DND-41 (cell line): ENCODE data around the gene KCNJ15.

Experiments used
- ATAC-seq: fragments of 200-7000 bp; cut with Tn5 transposase; 3 replicates; pipeline ENCODE4 v1.9.1; 2021; ENCODE audit warnings: low read depth; ENCODE audit not compliant: insufficient read depth
- DNase-seq: peaks from one replicate; pipeline ENCODE4 v3.0.0-alpha.2; 2020
- H2AFZ ChIP-seq: 2 replicates; pipeline ENCODE4 v1.6.0; 2012; ENCODE audit warnings: low read depth, low read length
- H3K27ac ChIP-seq: 2 replicates; pipeline ENCODE4 v1.5.1; 2012; ENCODE audit warnings: low read length, inconsistent platforms
- H3K27me3 ChIP-seq: fragments of 200-600 bp; sonication (generic); 2 replicates; pipeline ENCODE4 v1.6.0; 2012; ENCODE audit warnings: low read length, mild to moderate bottlenecking, inconsistent platforms; ENCODE audit not compliant: insufficient read depth, poor library complexity
- H3K36me3 ChIP-seq: 2 replicates; pipeline ENCODE4 v1.5.1; 2012; ENCODE audit warnings: low read length, inconsistent platforms; ENCODE audit not compliant: insufficient read depth
- H3K4me1 ChIP-seq: 2 replicates; pipeline ENCODE4 v1.5.1; 2012; ENCODE audit warnings: mild to moderate bottlenecking, low read length; ENCODE audit not compliant: insufficient read depth
- H3K4me2 ChIP-seq: 2 replicates; pipeline ENCODE4 v1.6.0; 2012; ENCODE audit warnings: mild to moderate bottlenecking, moderate library complexity, low read length, inconsistent platforms; ENCODE audit not compliant: insufficient read depth
- H3K4me3 ChIP-seq, 2 experiments: fragments of 200-600 bp in 1 of 2; shearing (Covaris generic) in 1 of 2; 2 replicates each; pipeline ENCODE4 v1.5.1; 2012 to 2016; ENCODE audit warnings: inconsistent platforms in 2 of 2, low read length in 2 of 2, mild to moderate bottlenecking in 2 of 2, low read depth in 1 of 2, moderate library complexity in 1 of 2
- H3K79me2 ChIP-seq: 2 replicates; pipeline ENCODE4 v1.6.0; 2012; ENCODE audit warnings: low read length, inconsistent platforms; ENCODE audit not compliant: insufficient read depth
- H3K9ac ChIP-seq: 2 replicates; pipeline ENCODE4 v1.6.0; 2012; ENCODE audit warnings: low read depth, mild to moderate bottlenecking, inconsistent platforms, low read length, moderate library complexity
- H3K9me3 ChIP-seq: 2 replicates; pipeline ENCODE4 v1.5.1; 2012; ENCODE audit warnings: low read length, moderate library complexity, mild to moderate bottlenecking, inconsistent platforms; ENCODE audit not compliant: insufficient read depth, severe bottlenecking
- H4K20me1 ChIP-seq: 2 replicates; pipeline ENCODE4 v1.6.0; 2012; ENCODE audit warnings: low read length; ENCODE audit not compliant: insufficient read depth
- CTCF ChIP-seq: IDR thresholded peaks from 2 replicates; pipeline ENCODE4 v1.5.1; 2012; ENCODE audit warnings: borderline replicate concordance, low read length, moderate library complexity, mild to moderate bottlenecking; ENCODE audit not compliant: poor library complexity, severe bottlenecking; ENCODE audit errors: extremely low read depth
- EZH2 ChIP-seq: IDR thresholded peaks from 3 replicates; pipeline ENCODE4 v1.6.1; 2012; ENCODE audit warnings: borderline replicate concordance, low read depth, mild to moderate bottlenecking, moderate library complexity, low read length, inconsistent platforms; ENCODE audit not compliant: severe bottlenecking

Gene KCNJ15

GRCh38 chr21:38290809-38291208 is 34.0 kb downstream of the KCNJ15 start:
- H3K4me2 ChIP-seq = no peak overlapping the region
- H3K27me3 ChIP-seq = peaks cover 5% of the 10 kb centered on the region
- no peak for DNase-seq
- TF ChIP-seq EZH2 = no peak
- no peak for TF ChIP-seq CTCF
- no peak for ATAC-seq
- H3K9ac ChIP-seq = no peak overlapping the region
- no peak overlapping the region for H3K27ac ChIP-seq
- no peaks in the 10 kb centered on the region for H3K79me2 ChIP-seq
- H3K4me1 ChIP-seq = no peaks in the 10 kb centered on the region
- H4K20me1 ChIP-seq = no peaks in the 10 kb centered on the region
- no peaks in the 10 kb centered on the region for H3K9me3 ChIP-seq
- H2AFZ ChIP-seq = no peak overlapping the region
- H3K36me3 ChIP-seq = no peaks in the 10 kb centered on the region
- H3K4me3 ChIP-seq = no peak overlapping the region

GRCh38 chr21:38291874-38292273 is 35.1 kb downstream of the KCNJ15 start:
- Histone ChIP-seq H3K4me2 (no peak overlapping the region), H3K79me2 (no peaks in the 10 kb centered on the region), H3K4me3 (no peak overlapping the region), H3K27me3 (peaks cover 5% of the 10 kb centered on the region), H2AFZ (no peak overlapping the region), H3K36me3 (no peaks in the 10 kb centered on the region), H3K4me1 (no peaks in the 10 kb centered on the region), H3K9me3 (no peaks in the 10 kb centered on the region), H4K20me1 (no peaks in the 10 kb centered on the region), H3K27ac (no peak overlapping the region), H3K9ac (no peak overlapping the region)
- ATAC-seq = no peak
- no peak for DNase-seq
- TF ChIP-seq EZH2 = no peak
- TF ChIP-seq CTCF = no peak

GRCh38 chr21:38293113-38293512 is 36.3 kb downstream of the KCNJ15 start:
- H3K9me3 ChIP-seq = no peaks in the 10 kb centered on the region
- no peaks in the 10 kb centered on the region for H3K79me2 ChIP-seq
- peaks cover 2% of the 10 kb centered on the region for H3K27me3 ChIP-seq
- TF ChIP-seq EZH2 (no peak), CTCF (no peak)
- H2AFZ ChIP-seq = no peak overlapping the region
- no peaks in the 10 kb centered on the region for H4K20me1 ChIP-seq
- no peak overlapping the region for H3K4me2 ChIP-seq
- ATAC-seq (no peak), DNase-seq (no peak)
- no peaks in the 10 kb centered on the region for H3K36me3 ChIP-seq
- no peaks in the 10 kb centered on the region for H3K4me1 ChIP-seq
- H3K4me3 ChIP-seq = no peak overlapping the region
- no peak overlapping the region for H3K9ac ChIP-seq
- no peak overlapping the region for H3K27ac ChIP-seq

- TF ChIP-seq CTCF (no peak), EZH2 (no peak)
- Histone ChIP-seq H4K20me1 (no peaks in the 10 kb centered on the region), H3K36me3 (no peaks in the 10 kb centered on the region), H3K79me2 (no peaks in the 10 kb centered on the region), H2AFZ (no peak overlapping the region), H3K4me2 (no peak overlapping the region), H3K9ac (no peak overlapping the region), H3K27ac (no peak overlapping the region), H3K27me3 (peaks cover under 1% of the 10 kb centered on the region), H3K9me3 (no peaks in the 10 kb centered on the region), H3K4me3 (no peak overlapping the region), H3K4me1 (no peaks in the 10 kb centered on the region)
- no peak for ATAC-seq
- no peak for DNase-seq
Measured at GRCh38 chr21:38293765-38294164, 37.0 kb downstream of the KCNJ15 start.
